ENCODE data around the gene ATP11A. TPM values are rescaled to one million over a fixed set of nuclear protein-coding genes. Genes with fewer than 3 reads are reported as not detected.
A peak's percentile ranks its signal among the peaks of the same experiment; 100 is the strongest.

The ATP11A gene
- total RNA-seq, 1 donor from 2014 or later, result 281 TPM

DNA sequence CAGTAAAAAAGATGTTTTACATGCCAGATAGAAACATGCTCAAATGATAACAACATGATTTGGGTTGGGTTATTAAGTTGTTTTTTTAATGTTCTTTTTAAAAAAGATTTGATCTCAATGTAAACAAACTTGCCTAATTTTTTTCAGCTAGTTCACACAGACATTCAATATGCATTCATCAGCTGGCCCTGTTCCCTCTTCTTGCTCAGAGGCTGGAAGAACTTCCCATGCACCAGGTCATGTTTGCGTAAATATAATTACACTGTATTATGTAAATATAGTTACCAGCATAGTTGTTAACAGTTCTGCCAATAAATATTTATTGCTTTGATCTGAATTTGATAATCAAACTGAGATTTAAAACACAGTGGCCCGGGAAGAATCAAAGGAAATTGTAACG lies 70.6 kb downstream of the ATP11A start:
- no peaks in the 10 kb centered on the region for H3K9me3 ChIP-seq
- intact Hi-C loops (cut with DNase I), result no loop called here
- no peaks in the 10 kb centered on the region for H3K27me3 ChIP-seq (ENCODE audit: low read depth)
- peaks cover 63% of the 10 kb centered on the region for H3K4me1 ChIP-seq
- ATAC-seq (no peak), DNase-seq (no peak)
- H3K27ac ChIP-seq, result no peak overlapping the region
- H3K4me3 ChIP-seq, result peak overlapping the region; percentile 37
- H3K36me3 ChIP-seq, result no peaks in the 10 kb centered on the region
- TF ChIP-seq CTCF (IDR thresholded peaks at IDR 0.05), result no peak

GRCh38 chr13:112760931-112761330 lies 71.1 kb downstream of the ATP11A start:
- ATAC-seq (peak in 1 of 2 donors; percentile 4), DNase-seq (no peak)
- H3K27ac ChIP-seq, result peak overlapping the region; percentile 58
- peaks cover 68% of the 10 kb centered on the region for H3K4me1 ChIP-seq
- H3K4me3 ChIP-seq, result peak overlapping the region; percentile 37
- TF ChIP-seq CTCF (IDR thresholded peaks at IDR 0.05), result no peak
- H3K27me3 ChIP-seq (ENCODE audit: low read depth), result no peaks in the 10 kb centered on the region
- H3K36me3 ChIP-seq, result no peaks in the 10 kb centered on the region
- no peaks in the 10 kb centered on the region for H3K9me3 ChIP-seq
- intact Hi-C loops (cut with DNase I), result no loop called here

DNA sequence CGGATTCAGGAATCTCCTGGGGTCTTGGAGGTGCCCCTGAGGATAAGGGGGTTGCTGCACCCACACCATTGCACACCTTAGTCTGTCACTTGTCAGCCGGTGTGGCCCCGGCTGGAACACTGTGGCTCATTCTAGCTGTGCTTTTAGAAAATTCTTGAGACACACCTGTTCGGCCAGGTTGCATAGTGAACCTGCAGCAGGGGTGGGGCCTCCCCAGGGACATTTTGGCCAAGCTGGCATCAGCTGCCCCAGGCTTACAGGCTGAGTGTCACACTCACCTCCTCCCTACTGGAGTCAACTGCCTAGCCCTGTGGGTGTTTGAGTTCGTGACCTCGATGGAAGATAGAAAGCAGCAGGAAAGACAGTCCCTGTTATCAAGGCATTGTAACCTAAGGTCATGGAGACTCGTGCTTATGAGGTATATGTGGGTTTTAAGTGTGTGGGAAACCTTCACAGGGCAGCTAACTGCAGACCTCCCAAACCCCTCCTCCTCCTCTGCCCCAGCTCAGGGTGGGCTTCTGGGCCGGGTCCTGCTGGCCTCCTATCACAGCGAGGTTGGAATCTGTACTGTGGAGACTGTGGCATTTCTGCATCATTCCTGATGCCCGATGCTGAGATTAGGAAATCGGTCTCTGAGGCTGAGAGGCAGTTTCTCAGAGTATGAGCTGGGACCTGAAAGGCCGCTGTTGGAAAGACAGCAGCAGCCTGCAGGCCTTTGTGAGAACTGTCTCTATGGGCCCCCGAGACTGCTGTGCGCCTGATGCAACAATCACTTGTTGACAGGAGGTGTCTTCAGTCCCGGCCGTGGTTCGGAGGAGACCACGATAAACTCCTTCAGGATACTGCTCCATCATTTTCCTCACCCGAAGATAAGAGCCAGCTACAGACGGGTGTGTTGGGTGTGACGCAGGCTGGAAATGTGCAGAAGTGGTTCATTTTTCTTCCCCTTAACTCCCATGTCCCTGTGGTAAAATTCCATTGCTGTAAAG lies 72.2 kb downstream of the ATP11A start:
- H3K27me3 ChIP-seq (ENCODE audit: low read depth), result no peaks in the 10 kb centered on the region
- peak; percentile 78 for DNase-seq
- TF ChIP-seq CTCF (IDR thresholded peaks at IDR 0.05), result no peak
- H3K4me3 ChIP-seq, result no peak overlapping the region
- intact Hi-C loops (cut with DNase I), result no loop called here
- H3K27ac ChIP-seq, result peak overlapping the region; percentile 63
- H3K36me3 ChIP-seq, result no peaks in the 10 kb centered on the region
- ATAC-seq, result peak; percentile 72 to 76
- peaks cover 70% of the 10 kb centered on the region for H3K4me1 ChIP-seq
- no peaks in the 10 kb centered on the region for H3K9me3 ChIP-seq

GRCh38 chr13:112762690-112763080 lies 72.8 kb downstream of the ATP11A start:
- peaks cover 66% of the 10 kb centered on the region for H3K4me1 ChIP-seq
- H3K36me3 ChIP-seq, result no peaks in the 10 kb centered on the region
- no peak overlapping the region for H3K4me3 ChIP-seq
- TF ChIP-seq CTCF (IDR thresholded peaks at IDR 0.05), result no peak
- ATAC-seq (peak in 1 of 2 donors; percentile 4), DNase-seq (no peak)
- no peaks in the 10 kb centered on the region for H3K9me3 ChIP-seq
- no peaks in the 10 kb centered on the region for H3K27me3 ChIP-seq (ENCODE audit: low read depth)
- H3K27ac ChIP-seq, result peak overlapping the region; percentile 63
- intact Hi-C loops (cut with DNase I), result no loop called here

DNA sequence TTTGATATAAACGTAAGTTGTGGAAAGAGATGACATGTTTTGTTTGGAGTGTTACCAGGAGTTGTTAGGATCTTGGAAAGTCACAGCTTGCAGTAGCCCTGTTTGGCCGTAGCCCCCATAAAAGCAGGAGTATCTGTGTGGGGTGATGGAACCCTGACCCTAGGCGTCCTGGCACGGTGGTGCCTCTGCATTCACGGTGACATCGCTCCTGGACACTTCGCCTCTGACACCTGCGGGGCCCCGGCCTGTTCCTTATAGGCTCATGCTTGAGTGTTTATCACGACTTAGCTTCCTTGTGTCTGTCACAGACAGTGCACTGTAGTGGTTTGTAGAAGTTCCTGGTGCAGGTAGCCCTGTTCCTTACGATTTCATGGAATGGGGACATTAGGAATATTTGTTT lies 74.2 kb downstream of the ATP11A start:
- ATAC-seq, result no peak
- intact Hi-C loops (cut with DNase I), result no loop called here

More for the DNA sequence above, 74.2 kb downstream of the ATP11A start:
- DNase-seq, result no peak
- H3K4me3 ChIP-seq, result no peak overlapping the region
- peaks cover 76% of the 10 kb centered on the region for H3K4me1 ChIP-seq
- H3K27me3 ChIP-seq (ENCODE audit: low read depth), result no peaks in the 10 kb centered on the region
- peak overlapping the region; percentile 31 for H3K27ac ChIP-seq
- H3K36me3 ChIP-seq, result no peaks in the 10 kb centered on the region
- TF ChIP-seq CTCF (IDR thresholded peaks at IDR 0.05), result no peak
- no peaks in the 10 kb centered on the region for H3K9me3 ChIP-seq

All from lower lobe of right lung (tissue), 2 donors.